A673 (cell line): ENCODE results near the gene DES.

Experiments
- EZH2 ChIP-seq: fragments of 200-600 bp; sonication (generic); IDR thresholded peaks from 2 replicates; pipeline ENCODE4 v1.6.1; 2017; ENCODE audit warnings: borderline replicate concordance, low read depth, mild to moderate bottlenecking, mixed read lengths, antibody characterized with exemption, low read length; ENCODE audit not compliant: poor library complexity, severe bottlenecking
- TF ChIP-seq, protein P1 (sequence below): fragments of 300-800, 200-600 bp; sonication (generic); conservative IDR thresholded peaks from 2 replicates; pipeline ENCODE4 v1.5.1; 2017; ENCODE audit warnings: low read depth, mild to moderate bottlenecking, antibody characterized with exemption, low read length, moderate library complexity, mixed read lengths

DNA sequence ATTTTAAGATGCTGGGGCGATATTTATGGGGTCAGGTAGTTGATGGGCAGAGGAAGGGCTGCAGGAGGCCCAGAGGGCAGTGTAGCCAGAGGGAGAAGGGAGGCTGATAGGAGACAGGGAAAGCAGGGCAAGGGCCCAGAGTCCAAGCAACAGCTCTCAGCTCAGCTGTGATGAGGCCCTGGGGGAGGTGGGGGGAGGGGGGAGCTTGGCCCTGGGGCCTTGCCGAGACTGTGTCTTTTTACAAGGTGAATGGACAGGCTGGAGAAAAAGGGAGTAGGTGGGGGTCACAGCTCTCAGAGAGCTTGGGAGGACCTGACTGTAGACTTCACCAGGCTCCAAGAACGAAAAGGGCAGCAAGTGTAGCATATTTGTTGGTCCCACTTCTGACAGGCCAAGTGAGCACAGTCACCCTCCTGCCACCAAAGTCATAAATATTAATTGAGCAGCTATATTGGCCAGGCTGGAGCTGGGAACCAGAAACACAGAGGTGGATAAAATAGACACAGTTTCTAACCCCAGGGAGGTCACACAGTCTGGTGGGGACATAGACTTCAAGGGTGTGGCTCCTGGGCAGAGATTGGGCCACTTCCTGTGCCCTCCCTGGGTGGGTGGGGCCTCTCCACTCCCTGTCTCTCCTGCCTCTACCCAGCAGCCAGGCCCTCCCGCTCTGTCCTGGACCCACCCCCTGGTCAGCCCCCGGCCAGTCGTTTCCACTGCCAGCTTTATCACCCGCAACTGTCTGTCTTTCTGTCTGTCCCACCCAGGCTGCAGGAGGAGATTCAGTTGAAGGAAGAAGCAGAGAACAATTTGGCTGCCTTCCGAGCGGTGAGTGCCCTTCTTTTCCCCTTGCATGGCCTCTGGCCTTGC lies 1.4 kb downstream of the DES start:
- TF ChIP-seq, protein P1, sequence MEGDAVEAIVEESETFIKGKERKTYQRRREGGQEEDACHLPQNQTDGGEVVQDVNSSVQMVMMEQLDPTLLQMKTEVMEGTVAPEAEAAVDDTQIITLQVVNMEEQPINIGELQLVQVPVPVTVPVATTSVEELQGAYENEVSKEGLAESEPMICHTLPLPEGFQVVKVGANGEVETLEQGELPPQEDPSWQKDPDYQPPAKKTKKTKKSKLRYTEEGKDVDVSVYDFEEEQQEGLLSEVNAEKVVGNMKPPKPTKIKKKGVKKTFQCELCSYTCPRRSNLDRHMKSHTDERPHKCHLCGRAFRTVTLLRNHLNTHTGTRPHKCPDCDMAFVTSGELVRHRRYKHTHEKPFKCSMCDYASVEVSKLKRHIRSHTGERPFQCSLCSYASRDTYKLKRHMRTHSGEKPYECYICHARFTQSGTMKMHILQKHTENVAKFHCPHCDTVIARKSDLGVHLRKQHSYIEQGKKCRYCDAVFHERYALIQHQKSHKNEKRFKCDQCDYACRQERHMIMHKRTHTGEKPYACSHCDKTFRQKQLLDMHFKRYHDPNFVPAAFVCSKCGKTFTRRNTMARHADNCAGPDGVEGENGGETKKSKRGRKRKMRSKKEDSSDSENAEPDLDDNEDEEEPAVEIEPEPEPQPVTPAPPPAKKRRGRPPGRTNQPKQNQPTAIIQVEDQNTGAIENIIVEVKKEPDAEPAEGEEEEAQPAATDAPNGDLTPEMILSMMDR: no peak
- TF ChIP-seq EZH2: no peak
